ENCODE data around the gene RNASE3.
"Not testable (repeated sequence)": the region's sequence is repeated elsewhere in the genome, so short reads cannot be mapped to it uniquely, and the experiment has no call there.

The RNASE3 gene

DNA sequence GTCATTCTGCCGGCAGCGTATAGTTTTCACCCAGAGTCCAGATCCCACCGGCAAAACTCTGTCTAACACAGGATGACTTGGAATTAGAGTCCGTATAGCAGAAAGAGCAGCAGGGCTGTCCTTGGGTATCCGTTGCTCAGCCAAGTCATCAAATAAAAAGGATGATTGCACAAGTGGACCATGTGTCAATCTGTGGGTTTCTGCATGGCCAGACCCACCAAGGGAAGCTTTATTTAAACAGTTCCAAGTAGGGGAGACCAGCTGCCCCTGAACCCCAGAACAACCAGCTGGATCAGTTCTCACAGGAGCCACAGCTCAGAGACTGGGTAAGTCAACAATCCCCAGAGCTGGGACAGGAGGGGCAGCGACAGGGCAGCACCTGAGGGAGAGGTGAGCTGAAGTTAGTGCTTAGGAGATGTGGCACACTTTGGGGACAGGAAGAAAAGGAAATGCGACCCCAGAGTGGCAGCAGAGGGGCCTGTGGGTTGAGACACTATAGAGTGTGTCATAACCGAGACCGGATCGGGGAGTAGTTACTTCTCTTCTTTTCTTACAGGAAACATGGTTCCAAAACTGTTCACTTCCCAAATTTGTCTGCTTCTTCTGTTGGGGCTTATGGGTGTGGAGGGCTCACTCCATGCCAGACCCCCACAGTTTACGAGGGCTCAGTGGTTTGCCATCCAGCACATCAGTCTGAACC lies at the start of gene RNASE3:
Gene RNASE3, plus strand, starts transcription at position 260 of the 700 bp plus-strand sequence. Its CDS starts 302 bp downstream, at position 562.
- not testable (repeated sequence) for DNase-seq (ENCODE audit: low spot score)

DNA sequence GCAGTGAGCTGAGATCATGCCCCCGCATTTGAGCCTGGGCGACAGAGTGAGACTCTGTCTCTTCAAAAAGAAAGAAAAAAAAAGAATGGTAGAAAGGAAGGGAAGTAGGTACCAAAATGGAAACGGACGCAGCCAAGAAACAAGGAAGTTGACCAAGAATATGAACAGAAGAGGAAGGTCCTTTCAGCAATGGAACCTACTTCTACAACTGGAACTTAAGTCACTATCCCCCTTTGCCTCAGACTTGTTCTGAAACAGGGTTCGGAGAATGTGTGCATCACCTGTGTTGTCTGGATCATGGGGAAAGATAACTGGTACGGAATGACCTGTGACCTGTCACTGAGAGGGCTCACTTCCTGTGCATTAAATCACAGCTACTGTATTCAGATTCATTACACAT lies 44.6 kb upstream of the RNASE3 start:
- no peak for DNase-seq (ENCODE audit: low spot score)

DNA sequence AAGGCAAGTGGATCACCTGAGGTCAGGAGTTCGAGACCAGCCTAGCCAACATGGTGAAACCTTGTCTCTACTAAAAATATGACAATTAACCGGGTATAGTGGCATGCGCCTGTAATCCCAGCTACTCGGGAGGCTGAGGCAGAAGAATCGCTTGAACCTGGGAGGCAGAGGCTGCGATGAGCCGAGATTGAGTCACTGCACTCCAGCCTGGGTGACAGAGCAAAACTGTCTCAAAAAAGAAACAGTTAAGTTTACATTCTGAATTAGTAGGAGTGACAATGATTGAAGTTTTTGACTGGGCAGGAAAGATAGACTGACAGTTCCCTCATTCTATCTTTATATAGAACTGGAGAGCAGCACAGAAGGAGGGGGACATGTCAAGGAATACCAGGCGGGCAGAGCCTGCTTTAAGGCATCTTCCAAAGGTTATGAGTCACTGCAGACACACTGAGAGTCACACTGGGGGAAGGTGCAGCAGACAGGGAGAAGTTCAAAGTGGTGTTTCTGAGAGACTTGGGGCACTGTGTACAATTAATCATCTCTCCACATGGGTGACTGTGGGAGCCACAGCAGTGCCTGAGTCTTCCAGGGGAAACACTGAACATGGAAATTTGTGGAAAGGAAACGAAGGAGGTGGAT lies 42.8 kb upstream of the RNASE3 start:
- peak; percentile 45 for DNase-seq (ENCODE audit: low spot score)

DNA sequence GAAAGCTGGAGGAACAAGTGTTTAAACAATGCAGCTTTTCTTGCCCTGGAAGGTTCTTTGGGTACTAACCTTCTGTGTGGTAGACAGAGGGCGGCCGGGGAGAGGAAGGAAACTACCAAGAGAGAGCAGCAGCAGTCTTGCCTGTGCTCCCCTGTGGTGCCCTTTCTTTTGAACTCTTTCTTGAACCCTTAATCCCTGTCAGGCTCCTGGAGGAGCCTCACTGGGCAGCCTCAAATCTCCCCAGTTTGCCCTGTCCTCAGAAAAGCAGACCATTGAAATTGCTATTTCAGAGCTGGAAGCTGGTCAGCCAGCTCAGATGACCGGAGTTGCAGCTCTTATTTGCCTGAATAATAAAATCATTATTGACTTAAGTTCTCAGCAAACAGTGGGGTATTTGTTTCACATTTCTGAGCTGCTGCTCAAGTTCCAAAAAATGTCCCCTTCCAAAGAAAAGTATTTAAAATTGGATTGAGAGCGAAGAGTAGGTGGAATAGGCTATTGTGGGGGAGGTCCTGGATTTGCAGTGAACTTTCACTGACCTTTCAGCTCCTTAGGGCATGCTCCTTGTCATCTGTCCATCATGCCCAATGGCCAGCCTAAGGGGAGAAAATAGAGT lies 42.1 kb upstream of the RNASE3 start:
- DNase-seq (ENCODE audit: low spot score) = no peak

DNA sequence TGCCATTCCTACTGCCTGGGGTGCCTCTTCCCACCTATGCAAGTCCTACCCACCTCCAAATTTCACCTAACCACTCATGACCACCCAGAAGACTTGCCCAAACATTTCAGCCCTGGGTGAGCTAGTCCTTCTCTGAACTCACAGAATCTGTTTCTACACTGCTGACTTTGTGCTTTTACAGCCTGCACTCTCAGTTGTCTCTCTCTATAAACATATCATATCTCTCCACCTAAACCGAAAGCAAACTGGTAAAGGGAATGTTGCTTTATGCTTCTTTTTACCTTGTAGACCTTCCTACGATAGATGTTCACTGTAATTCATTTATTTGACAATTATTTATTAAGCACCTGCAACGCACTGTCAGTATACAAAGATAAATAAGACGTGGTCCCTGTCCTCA lies 38.1 kb upstream of the RNASE3 start:
- no peak for DNase-seq (ENCODE audit: low spot score)

- peak; percentile 65 for DNase-seq (ENCODE audit: low spot score)
Observed at GRCh38 chr14:20855652-20856291, 35.4 kb upstream of the RNASE3 start.

GRCh38 chr14:20857207-20857606 lies 34.0 kb upstream of the RNASE3 start:
- no peak for DNase-seq (ENCODE audit: low spot score)

DNA sequence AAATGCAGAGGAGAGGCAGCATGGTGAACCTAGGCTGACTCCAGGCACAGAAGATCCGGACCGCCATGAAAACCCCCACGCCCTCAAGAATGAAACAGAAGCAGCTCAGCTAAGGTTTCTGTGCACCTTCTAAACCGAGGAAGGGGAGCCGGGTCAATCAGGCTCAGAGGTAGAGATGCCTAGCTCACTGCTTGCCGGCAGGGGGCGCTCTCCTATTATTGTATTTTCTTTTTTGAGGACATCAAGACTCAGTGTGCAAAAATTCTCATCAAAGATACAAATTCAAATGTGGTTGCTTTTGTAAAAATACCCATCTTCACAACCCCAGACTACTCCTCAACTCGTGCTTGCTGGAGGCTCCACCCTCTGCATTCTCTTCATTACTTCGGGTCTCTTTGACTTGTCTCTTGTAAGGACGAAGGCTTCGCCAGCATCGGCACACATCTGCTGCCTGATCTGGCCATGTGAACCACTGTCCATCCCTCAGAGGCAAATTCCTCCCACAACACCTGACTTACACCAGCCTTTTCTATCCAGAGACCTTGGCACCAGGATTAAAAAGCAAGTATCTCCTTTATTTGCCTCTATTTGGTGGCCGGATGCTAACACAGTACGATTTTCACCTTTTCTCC lies 33.4 kb upstream of the RNASE3 start:
- peak; percentile 72 for DNase-seq (ENCODE audit: low spot score)

GRCh38 chr14:20866194-20866593 lies 25.0 kb upstream of the RNASE3 start:
- no peak for DNase-seq (ENCODE audit: low spot score)

DNA sequence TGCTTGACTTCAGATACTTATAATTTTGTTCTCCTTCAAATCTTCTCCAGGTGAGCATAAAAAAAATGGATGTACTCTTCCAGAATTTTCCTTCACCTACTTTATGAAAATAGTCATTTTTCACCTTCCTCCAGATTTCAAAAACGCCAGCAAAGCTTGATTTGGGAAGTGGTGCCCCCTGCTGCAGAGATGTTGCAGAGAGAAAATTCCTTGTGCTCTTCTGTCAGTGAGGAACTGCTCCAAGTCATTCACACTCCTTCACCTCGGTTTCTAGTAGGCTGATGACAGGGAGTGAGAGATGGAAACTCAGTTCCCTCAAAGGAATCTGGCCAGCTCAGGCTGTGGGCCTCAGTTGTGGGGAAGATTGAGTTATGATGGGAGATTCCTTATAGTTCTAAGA lies 24.2 kb upstream of the RNASE3 start:
- DNase-seq (ENCODE audit: low spot score) = no peak

DNA sequence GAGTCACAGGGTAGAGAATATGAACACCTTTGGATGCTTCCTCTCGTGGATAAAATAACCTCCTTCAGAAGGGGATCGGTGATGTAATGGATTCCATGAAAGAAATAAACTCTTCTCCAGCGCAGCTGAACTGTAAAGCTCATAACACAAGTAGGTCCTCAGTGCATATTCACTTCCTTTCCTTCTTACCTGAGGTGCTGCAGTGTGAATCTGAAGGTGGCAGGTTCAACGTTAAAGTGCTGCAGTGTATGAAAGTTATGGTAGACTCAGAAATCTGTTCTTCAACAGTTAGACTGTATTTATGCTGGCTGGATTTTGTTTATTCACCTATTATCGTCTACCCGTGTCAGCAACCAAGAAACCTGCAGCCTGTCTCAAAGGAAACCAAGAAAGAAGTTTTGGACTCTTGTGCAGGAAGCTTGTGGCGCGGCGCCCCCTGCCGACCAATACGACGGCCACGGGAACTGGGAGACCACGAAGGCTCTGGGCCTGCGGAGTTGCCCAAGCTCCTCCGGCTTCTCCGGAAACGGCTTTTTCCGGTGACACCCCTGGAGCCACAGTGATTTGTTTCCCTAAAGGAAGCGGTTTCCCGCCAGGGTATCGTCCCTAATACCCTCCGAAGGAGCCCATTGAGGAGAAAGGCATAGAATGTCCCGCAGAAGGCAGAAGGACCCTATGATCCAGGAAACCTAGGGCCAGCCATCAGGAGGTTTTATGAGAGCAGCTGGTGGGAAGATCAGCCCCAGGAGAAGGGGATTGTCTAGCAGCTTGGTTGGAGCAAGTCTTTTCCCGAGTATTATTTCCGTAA lies 17.6 kb upstream of the RNASE3 start:
- DNase-seq (ENCODE audit: low spot score) = peak; percentile 78

DNA sequence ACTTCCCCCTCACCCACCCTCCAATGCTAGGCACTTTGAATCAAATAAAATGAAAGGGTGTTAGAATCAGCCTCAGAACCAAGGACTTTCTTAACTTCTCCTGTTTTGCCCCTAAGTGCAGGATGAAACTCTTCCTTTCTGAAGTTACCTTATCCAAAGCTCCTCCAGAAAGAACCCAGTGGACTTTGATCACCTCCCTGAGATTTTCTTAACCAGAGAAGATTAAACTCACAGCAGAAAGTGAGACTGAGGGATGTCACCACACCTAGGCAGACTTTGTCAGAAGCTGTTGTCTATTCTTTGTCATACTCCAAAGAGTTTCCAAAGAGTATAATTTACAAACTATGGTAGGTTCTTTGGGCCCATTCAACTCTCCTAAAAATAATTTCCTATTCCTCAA lies 14.2 kb upstream of the RNASE3 start:
- DNase-seq (ENCODE audit: low spot score) = no peak

GRCh38 chr14:20878695-20879094 lies 12.5 kb upstream of the RNASE3 start:
- DNase-seq (ENCODE audit: low spot score) = no peak

- not testable (repeated sequence) for DNase-seq (ENCODE audit: low spot score)
Observed at GRCh38 chr14:20881229-20881628, 10.0 kb upstream of the RNASE3 start.

- not testable (repeated sequence) for DNase-seq (ENCODE audit: low spot score)
Observed at GRCh38 chr14:20882787-20883186, 8.4 kb upstream of the RNASE3 start.

DNA sequence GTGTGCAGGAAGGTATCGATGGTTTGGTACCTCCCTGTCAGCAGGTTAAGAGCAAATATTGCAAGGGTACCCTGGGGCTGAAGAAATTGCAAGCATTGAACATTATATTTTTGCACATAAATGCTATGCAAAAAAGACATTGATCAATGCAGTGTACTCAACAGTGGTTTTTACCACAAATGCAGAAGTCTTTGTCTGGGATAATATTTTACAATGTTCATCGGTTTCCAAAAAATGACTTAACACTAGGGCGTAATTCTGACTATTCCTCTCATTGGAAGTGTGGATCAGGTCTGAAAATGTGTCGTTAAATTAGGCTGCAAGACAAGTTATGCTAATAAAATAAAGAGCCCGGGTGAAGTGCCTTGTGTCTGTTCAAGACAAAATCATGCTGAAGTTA lies 2.8 kb upstream of the RNASE3 start:
- DNase-seq (ENCODE audit: low spot score) = not testable (repeated sequence)

- not testable (repeated sequence) for DNase-seq (ENCODE audit: low spot score)
Observed at GRCh38 chr14:20895322-20895721, 4.1 kb downstream of the RNASE3 start.

- DNase-seq (ENCODE audit: low spot score) = no peak
Observed at GRCh38 chr14:20904393-20905029, 13.3 kb downstream of the RNASE3 start.

DNA sequence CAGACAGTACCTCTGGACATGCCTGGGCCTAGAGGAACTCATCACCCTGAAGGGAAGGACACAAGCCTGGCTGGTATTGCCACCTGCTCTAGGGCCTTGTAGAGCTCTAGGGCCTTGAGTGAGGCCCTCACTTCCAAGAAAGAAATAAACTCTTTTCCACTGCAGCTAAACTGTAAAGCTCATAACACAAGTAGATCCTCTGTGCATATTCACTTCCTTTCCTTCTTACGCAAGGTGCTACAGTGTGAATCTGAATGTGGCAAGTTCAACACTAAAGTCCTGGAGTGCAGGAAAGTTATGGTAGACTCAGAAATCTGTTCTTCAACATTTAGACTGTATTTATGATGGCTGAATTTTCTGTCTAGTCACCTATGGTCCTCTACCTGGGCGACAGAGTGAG lies 14.5 kb downstream of the RNASE3 start:
- no peak for DNase-seq (ENCODE audit: low spot score)

GRCh38 chr14:20907214-20907613 lies 16.0 kb downstream of the RNASE3 start:
- no peak for DNase-seq (ENCODE audit: low spot score)

DNA sequence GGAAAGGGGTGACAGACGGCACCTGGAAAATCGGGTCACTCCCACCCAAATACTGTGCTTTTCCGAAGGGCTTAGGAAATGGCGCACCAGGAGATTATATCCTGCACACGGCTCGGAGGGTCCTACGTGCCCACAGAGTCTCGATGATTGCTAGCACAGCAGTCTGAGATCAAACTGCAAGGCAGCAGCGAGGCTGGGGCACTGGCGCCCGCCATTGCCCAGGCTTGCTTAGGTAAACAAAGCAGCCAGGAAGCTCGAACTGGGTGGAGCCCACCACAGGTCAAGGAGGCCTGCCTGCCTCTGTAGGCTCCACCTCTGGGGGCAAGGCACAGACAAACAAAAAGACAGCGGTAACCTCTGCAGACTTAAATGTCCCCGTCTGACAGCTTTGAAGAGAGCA lies 19.6 kb downstream of the RNASE3 start:
- not testable (repeated sequence) for DNase-seq (ENCODE audit: low spot score)
